ENCODE data around the gene FAM227A. TPM values are rescaled to one million over a fixed set of nuclear protein-coding genes. Genes with fewer than 3 reads are reported as not detected.
A peak's percentile ranks its signal among the peaks of the same experiment; 100 is the strongest.

Gene FAM227A
- total and polyA plus RNA-seq, 2 of the 8 experiments (the other 6 are each of a cell fraction or from before 2014, with no cell fraction given) = 2.1 to 3.9 TPM

DNA sequence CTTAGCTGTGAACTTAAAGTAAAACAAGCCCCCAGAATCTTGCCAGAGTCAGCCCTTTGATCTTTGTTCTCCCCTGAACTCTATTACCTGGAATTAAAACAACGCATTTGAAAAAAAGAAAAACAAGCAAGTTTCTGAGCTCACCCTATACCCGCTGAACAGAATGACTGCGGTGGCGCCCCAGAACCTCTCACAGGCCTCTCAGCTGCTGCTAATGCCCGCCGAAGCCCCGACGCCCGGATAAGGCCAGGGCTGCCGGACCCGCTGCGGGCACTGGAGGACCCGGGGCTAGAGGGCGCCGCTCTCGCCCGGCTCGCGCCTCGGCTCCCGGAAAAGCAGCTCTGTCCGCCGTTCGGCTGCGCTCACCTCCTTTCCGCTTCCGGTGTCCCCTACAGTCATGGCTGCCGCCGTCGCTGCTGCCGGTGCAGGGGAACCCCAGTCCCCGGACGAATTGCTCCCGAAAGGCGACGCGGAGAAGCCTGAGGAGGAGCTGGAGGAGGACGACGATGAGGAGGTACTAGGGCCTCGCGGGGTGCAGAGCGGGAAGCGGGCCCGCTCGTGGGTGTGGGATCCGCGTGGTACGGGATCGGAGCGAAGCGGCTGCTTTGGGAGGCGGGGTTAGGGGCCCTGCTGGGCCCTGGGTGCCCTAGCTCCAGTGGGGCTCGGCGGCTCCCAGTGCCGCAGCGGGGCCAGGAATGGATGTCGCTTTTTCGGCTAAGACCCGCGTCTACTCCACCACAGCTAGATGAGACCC lies 25.6 kb upstream of the FAM227A start, which contains the start of gene TOMM22 (continued):
- peak; percentile 66 to 81 (median 79) for TF ChIP-seq CTCF (IDR thresholded peaks at IDR 0.05; ENCODE audit: control extremely low read depth in 1 of 3, insufficient read depth in 1 of 3, low read depth in 1 of 3, low read length in 3 of 3)
- TF ChIP-seq RAD21 (IDR thresholded peaks at IDR 0.05 in 1 of 2, conservative IDR thresholded peaks at IDR 0.05 in 1 of 2; ENCODE audit: low read depth in 2 of 2, low read length in 2 of 2) = peak; percentile 21 to 43; a peak in 2 of 4 replicates
- peak; percentile 77 to 94 for TF ChIP-seq POLR2A (IDR thresholded peaks at IDR 0.05; ENCODE audit: control extremely low read depth in 1 of 2, low read depth in 2 of 2, low read length in 2 of 2)
- TF ChIP-seq, protein P1, sequence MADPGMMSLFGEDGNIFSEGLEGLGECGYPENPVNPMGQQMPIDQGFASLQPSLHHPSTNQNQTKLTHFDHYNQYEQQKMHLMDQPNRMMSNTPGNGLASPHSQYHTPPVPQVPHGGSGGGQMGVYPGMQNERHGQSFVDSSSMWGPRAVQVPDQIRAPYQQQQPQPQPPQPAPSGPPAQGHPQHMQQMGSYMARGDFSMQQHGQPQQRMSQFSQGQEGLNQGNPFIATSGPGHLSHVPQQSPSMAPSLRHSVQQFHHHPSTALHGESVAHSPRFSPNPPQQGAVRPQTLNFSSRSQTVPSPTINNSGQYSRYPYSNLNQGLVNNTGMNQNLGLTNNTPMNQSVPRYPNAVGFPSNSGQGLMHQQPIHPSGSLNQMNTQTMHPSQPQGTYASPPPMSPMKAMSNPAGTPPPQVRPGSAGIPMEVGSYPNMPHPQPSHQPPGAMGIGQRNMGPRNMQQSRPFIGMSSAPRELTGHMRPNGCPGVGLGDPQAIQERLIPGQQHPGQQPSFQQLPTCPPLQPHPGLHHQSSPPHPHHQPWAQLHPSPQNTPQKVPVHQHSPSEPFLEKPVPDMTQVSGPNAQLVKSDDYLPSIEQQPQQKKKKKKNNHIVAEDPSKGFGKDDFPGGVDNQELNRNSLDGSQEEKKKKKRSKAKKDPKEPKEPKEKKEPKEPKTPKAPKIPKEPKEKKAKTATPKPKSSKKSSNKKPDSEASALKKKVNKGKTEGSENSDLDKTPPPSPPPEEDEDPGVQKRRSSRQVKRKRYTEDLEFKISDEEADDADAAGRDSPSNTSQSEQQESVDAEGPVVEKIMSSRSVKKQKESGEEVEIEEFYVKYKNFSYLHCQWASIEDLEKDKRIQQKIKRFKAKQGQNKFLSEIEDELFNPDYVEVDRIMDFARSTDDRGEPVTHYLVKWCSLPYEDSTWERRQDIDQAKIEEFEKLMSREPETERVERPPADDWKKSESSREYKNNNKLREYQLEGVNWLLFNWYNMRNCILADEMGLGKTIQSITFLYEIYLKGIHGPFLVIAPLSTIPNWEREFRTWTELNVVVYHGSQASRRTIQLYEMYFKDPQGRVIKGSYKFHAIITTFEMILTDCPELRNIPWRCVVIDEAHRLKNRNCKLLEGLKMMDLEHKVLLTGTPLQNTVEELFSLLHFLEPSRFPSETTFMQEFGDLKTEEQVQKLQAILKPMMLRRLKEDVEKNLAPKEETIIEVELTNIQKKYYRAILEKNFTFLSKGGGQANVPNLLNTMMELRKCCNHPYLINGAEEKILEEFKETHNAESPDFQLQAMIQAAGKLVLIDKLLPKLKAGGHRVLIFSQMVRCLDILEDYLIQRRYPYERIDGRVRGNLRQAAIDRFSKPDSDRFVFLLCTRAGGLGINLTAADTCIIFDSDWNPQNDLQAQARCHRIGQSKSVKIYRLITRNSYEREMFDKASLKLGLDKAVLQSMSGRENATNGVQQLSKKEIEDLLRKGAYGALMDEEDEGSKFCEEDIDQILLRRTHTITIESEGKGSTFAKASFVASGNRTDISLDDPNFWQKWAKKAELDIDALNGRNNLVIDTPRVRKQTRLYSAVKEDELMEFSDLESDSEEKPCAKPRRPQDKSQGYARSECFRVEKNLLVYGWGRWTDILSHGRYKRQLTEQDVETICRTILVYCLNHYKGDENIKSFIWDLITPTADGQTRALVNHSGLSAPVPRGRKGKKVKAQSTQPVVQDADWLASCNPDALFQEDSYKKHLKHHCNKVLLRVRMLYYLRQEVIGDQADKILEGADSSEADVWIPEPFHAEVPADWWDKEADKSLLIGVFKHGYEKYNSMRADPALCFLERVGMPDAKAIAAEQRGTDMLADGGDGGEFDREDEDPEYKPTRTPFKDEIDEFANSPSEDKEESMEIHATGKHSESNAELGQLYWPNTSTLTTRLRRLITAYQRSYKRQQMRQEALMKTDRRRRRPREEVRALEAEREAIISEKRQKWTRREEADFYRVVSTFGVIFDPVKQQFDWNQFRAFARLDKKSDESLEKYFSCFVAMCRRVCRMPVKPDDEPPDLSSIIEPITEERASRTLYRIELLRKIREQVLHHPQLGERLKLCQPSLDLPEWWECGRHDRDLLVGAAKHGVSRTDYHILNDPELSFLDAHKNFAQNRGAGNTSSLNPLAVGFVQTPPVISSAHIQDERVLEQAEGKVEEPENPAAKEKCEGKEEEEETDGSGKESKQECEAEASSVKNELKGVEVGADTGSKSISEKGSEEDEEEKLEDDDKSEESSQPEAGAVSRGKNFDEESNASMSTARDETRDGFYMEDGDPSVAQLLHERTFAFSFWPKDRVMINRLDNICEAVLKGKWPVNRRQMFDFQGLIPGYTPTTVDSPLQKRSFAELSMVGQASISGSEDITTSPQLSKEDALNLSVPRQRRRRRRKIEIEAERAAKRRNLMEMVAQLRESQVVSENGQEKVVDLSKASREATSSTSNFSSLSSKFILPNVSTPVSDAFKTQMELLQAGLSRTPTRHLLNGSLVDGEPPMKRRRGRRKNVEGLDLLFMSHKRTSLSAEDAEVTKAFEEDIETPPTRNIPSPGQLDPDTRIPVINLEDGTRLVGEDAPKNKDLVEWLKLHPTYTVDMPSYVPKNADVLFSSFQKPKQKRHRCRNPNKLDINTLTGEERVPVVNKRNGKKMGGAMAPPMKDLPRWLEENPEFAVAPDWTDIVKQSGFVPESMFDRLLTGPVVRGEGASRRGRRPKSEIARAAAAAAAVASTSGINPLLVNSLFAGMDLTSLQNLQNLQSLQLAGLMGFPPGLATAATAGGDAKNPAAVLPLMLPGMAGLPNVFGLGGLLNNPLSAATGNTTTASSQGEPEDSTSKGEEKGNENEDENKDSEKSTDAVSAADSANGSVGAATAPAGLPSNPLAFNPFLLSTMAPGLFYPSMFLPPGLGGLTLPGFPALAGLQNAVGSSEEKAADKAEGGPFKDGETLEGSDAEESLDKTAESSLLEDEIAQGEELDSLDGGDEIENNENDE (IDR thresholded peaks at IDR 0.05; ENCODE audit: insufficient replicate concordance, low read length) = no peak
- TF ChIP-seq SAP30 (IDR thresholded peaks at IDR 0.05; ENCODE audit: insufficient read depth, insufficient replicate concordance, low read length) = no peak
- no peak for TF ChIP-seq ZNF274 (IDR thresholded peaks at IDR 0.05; ENCODE audit: borderline replicate concordance, extremely low read depth, low read length)
